Spleen (tissue), 7 donors: ENCODE measurements around the gene SLC25A28.

ENCODE experiments used
- POLR2A ChIP-seq, 3 donors: fragments of 450-650 bp; IDR thresholded peaks; one replicate each; pipeline ENCODE4 v1.5.1; 2017; ENCODE audit warnings: antibody characterized with exemption in 3 of 3, mild to moderate bottlenecking in 1 of 3
- POLR2AphosphoS5 ChIP-seq, 3 donors: sonication (generic); formaldehyde crosslinking; IDR thresholded peaks; one replicate each; pipeline ENCODE4 v1.5.1; 2017; ENCODE audit warnings: antibody characterized with exemption in 3 of 3
- TF ChIP-seq, protein P1 (sequence below), 11 experiments: fragments of 200-600 bp in 7 of 11; fragments of 450-650 bp in 4 of 11; sonication (generic) in 4 of 11; IDR thresholded peaks in 8 of 11; conservative IDR thresholded peaks in 3 of 11; 1 replicate in 7 of 11; 2 replicates in 4 of 11; pipeline versions ENCODE4 v1.4.0 to v1.8.0; 2016 to 2021; ENCODE audit warnings: antibody characterized with exemption in 11 of 11, inconsistent platforms in 4 of 11, mild to moderate bottlenecking in 1 of 11
- donor health status: DM: no; HTN: no; CAD: no; lungs with moderate emphysema.
- donor health status: DM: no; HTN: no; CAD: no.
- donor health status: DM: no; HTN: no; CAD: no.

DNA sequence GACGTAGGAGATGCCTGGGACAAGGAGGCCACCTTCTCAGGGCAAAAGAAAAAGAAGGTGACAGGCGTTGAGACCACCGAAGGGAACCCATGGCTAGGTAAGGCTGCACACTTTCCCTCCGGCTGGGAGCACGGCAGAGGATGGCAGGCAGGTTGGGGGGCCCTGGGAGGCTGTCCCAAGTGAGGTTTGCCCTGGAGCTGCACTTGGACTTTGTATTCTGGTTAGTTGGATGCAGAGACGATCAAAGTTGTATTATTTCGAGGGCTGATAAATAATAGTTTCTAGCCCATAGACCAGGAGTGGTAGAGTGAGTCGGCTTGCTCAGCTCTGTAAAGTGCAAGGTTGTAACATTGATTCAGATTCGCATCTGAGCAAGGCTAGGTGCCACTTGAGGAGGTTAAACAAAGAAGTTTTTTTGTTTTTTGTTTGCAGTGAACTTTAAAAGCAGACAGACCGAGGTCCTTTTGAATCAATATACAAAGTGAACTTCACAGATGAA, 39.7 kb upstream of the SLC25A28 start:
- TF ChIP-seq, protein P1, sequence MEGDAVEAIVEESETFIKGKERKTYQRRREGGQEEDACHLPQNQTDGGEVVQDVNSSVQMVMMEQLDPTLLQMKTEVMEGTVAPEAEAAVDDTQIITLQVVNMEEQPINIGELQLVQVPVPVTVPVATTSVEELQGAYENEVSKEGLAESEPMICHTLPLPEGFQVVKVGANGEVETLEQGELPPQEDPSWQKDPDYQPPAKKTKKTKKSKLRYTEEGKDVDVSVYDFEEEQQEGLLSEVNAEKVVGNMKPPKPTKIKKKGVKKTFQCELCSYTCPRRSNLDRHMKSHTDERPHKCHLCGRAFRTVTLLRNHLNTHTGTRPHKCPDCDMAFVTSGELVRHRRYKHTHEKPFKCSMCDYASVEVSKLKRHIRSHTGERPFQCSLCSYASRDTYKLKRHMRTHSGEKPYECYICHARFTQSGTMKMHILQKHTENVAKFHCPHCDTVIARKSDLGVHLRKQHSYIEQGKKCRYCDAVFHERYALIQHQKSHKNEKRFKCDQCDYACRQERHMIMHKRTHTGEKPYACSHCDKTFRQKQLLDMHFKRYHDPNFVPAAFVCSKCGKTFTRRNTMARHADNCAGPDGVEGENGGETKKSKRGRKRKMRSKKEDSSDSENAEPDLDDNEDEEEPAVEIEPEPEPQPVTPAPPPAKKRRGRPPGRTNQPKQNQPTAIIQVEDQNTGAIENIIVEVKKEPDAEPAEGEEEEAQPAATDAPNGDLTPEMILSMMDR (IDR thresholded peaks at IDR 0.05 in 8 of 11, conservative IDR thresholded peaks at IDR 0.05 in 3 of 11) = no peak
- TF ChIP-seq POLR2A (IDR thresholded peaks at IDR 0.05) = no peak
- no peak for TF ChIP-seq POLR2AphosphoS5 (IDR thresholded peaks at IDR 0.05)
